Measurements from ENCODE around the gene RPUSD4. TPM values are rescaled to one million over a fixed set of nuclear protein-coding genes. Genes with fewer than 3 reads are reported as not detected.

RPUSD4 gene
- polyA plus RNA-seq, 1 of the 3 experiments (the other 2 are of a cell fraction) = 18.0 TPM

GRCh38 chr11:126212089-126212660 is 725 bp upstream of the RPUSD4 start (continued):
- TF ChIP-seq USF1 (IDR thresholded peaks at IDR 0.05; ENCODE audit: borderline replicate concordance, low read depth) = no peak
- TF ChIP-seq CTCF (IDR thresholded peaks at IDR 0.05) = no peak
- no peak for TF ChIP-seq RCOR1 (IDR thresholded peaks at IDR 0.05; ENCODE audit: low read length)
- TF ChIP-seq POLR2AphosphoS5 (IDR thresholded peaks at IDR 0.05; ENCODE audit: low read depth, low read length) = no peak
- no peak for TF ChIP-seq NFIC (IDR thresholded peaks at IDR 0.05; ENCODE audit: borderline replicate concordance)

- 4% methylated on average over 16 of the region's 20 CpGs for WGBS (ENCODE audit: low lambda C conversion rate)
- POLR2A ChIA-PET = interaction anchor here (1.5 kb wide), 1 partner anchor 52 kb away, joined by 5 read pairs; no protein-coding TSS in a partner anchor
Measured at GRCh38 chr11:126210871-126211235, 597 bp downstream of the RPUSD4 start.

GRCh38 chr11:126207896-126208295 is 3.6 kb downstream of the RPUSD4 start:
- Histone ChIP-seq H3K79me2 (ENCODE audit: insufficient read depth) (peaks cover 34% of the 10 kb centered on the region), H3F3A (replicated peaks; ENCODE audit: insufficient read depth) (peaks cover 4% of the 10 kb centered on the region), H3K4me1 (ENCODE audit: control insufficient read depth in 1 of 2, insufficient read depth in 2 of 2, low read depth in 1 of 2, low read length in 1 of 2) (peaks cover 7 to 9% of the 10 kb centered on the region in 2 experiments), H3K27me3 (ENCODE audit: insufficient read depth) (no peaks in the 10 kb centered on the region), H3K36me3 (replicated peaks in 1 of 2; ENCODE audit: control insufficient read depth in 1 of 2, insufficient read depth in 2 of 2, low read length in 1 of 2) (peaks cover 51 to 58% of the 10 kb centered on the region in 2 experiments), H3K4me2 (no peak overlapping the region), H3K9me2 (no peaks in the 10 kb centered on the region), H3K9me3 (no peaks in the 10 kb centered on the region), H4K20me1 (ENCODE audit: insufficient read depth) (no peaks in the 10 kb centered on the region), H3K4me3 (ENCODE audit: low read depth in 2 of 2, low read length in 1 of 2) (no peak overlapping the region), H3K27ac (ENCODE audit: low read depth in 2 of 2, low read length in 1 of 2) (no peak overlapping the region), H2AFZ (ENCODE audit: low read depth) (no peak overlapping the region), H3K9ac (no peak overlapping the region)
- DNase-seq = no peak
- 75% methylated on average over 2 of the region's 2 CpGs for WGBS (ENCODE audit: low lambda C conversion rate)
- TF ChIP-seq FOXJ3 (CRISPR knock-in tag; IDR thresholded peaks at IDR 0.05) (no peak), EP300 (IDR thresholded peaks at IDR 0.05; ENCODE audit: borderline replicate concordance in 1 of 2, low read depth in 1 of 2, low read length in 1 of 2) (no peak), GATA2 (CRISPR knock-in tag; IDR thresholded peaks at IDR 0.05) (no peak)
- ChIA-PET POLR2A (no interaction called here), CTCF (interaction anchor here (1.9 kb wide), 1 partner anchor 14 kb away, joined by 7 read pairs; no protein-coding TSS in a partner anchor)

More at GRCh38 chr11:126210871-126211235, 597 bp downstream of the RPUSD4 start:
- peaks cover 4% of the 10 kb centered on the region for H3F3A ChIP-seq (replicated peaks; ENCODE audit: insufficient read depth)
- H3K4me1 ChIP-seq (ENCODE audit: control insufficient read depth in 1 of 2, insufficient read depth in 2 of 2, low read depth in 1 of 2, low read length in 1 of 2) = peaks cover 9 to 11% of the 10 kb centered on the region in 2 experiments
- H3K27me3 ChIP-seq (ENCODE audit: insufficient read depth) = no peaks in the 10 kb centered on the region
- H3K36me3 ChIP-seq (replicated peaks in 1 of 2; ENCODE audit: control insufficient read depth in 1 of 2, insufficient read depth in 2 of 2, low read length in 1 of 2) = peaks cover 29 to 34% of the 10 kb centered on the region in 2 experiments
- peak overlapping the region; percentile 98 for H2AFZ ChIP-seq (ENCODE audit: low read depth)
- no peaks in the 10 kb centered on the region for H4K20me1 ChIP-seq (ENCODE audit: insufficient read depth)
- H3K9me2 ChIP-seq = no peaks in the 10 kb centered on the region
- peak overlapping the region; percentile 62 to 70; a peak in 2 of 4 replicates for H3K27ac ChIP-seq (ENCODE audit: low read depth in 2 of 2, low read length in 1 of 2)
- peak overlapping the region; percentile 82 to 96 for H3K4me3 ChIP-seq (ENCODE audit: low read depth in 2 of 2, low read length in 1 of 2)
- H3K79me2 ChIP-seq (ENCODE audit: insufficient read depth) = peaks cover 64% of the 10 kb centered on the region
- peak; percentile 24 for DNase-seq
- CTCF ChIA-PET = interaction anchor here (1.0 to 1.7 kb wide), 2 partner anchors 269 to 293 kb away, joined by 3 read pairs; no protein-coding TSS in a partner anchor
- no peak for TF ChIP-seq NFIC (IDR thresholded peaks at IDR 0.05; ENCODE audit: borderline replicate concordance)
- TF ChIP-seq TEAD4 (IDR thresholded peaks at IDR 0.05; ENCODE audit: borderline replicate concordance, insufficient read depth) = no peak
- no peaks in the 10 kb centered on the region for H3K9me3 ChIP-seq
- H3K9ac ChIP-seq = peak overlapping the region; percentile 84
- peak overlapping the region; percentile 99 for H3K4me2 ChIP-seq

Measured in SK-N-SH (cell line).